ENCODE data around the gene INMT.

DNA sequence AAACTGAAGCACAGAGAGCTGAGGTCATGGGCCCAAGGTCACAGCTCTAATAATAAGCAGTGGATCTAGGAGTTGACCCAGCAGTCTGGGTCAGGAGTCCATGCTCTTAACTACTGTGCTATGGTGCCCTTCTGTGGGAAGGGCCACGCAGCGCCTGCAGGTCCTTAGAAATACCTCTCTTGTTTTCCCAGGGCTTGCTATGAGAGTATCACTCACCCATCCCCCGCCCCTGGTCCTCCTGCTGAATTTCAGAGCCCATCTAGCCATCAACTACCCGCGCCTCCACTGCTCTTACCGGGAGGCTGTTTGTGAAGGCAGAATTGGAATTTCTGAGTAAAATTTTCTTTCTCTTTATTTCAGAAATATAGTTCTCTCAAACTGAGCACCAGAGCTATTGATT is 42.4 kb upstream of the INMT start:
- TF ChIP-seq POLR2AphosphoS5 (IDR thresholded peaks at IDR 0.05; ENCODE audit: low read depth, low read length) = no peak
- TF ChIP-seq, protein P1, sequence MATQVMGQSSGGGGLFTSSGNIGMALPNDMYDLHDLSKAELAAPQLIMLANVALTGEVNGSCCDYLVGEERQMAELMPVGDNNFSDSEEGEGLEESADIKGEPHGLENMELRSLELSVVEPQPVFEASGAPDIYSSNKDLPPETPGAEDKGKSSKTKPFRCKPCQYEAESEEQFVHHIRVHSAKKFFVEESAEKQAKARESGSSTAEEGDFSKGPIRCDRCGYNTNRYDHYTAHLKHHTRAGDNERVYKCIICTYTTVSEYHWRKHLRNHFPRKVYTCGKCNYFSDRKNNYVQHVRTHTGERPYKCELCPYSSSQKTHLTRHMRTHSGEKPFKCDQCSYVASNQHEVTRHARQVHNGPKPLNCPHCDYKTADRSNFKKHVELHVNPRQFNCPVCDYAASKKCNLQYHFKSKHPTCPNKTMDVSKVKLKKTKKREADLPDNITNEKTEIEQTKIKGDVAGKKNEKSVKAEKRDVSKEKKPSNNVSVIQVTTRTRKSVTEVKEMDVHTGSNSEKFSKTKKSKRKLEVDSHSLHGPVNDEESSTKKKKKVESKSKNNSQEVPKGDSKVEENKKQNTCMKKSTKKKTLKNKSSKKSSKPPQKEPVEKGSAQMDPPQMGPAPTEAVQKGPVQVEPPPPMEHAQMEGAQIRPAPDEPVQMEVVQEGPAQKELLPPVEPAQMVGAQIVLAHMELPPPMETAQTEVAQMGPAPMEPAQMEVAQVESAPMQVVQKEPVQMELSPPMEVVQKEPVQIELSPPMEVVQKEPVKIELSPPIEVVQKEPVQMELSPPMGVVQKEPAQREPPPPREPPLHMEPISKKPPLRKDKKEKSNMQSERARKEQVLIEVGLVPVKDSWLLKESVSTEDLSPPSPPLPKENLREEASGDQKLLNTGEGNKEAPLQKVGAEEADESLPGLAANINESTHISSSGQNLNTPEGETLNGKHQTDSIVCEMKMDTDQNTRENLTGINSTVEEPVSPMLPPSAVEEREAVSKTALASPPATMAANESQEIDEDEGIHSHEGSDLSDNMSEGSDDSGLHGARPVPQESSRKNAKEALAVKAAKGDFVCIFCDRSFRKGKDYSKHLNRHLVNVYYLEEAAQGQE (IDR thresholded peaks at IDR 0.05; ENCODE audit: insufficient read depth in 1 of 2, low read depth in 2 of 2, low read length in 2 of 2) = no peak
- no peak for TF ChIP-seq SIN3A (IDR thresholded peaks at IDR 0.05; ENCODE audit: borderline replicate concordance, insufficient read depth, low read length)
- TF ChIP-seq TAF1 (IDR thresholded peaks at IDR 0.05; ENCODE audit: borderline replicate concordance, insufficient read depth, low read length) = no peak
- TF ChIP-seq FOXP2 (optimal IDR thresholded peaks at IDR 0.05; ENCODE audit: borderline replicate concordance, extremely low read depth, extremely low read length, insufficient read depth) = no peak
